ENCODE measurements around the gene NSD1.

- TF ChIP-seq CTCF (IDR thresholded peaks at IDR 0.05 in 4 of 5, conservative IDR thresholded peaks at IDR 0.05 in 1 of 5) (no peak), POLR2A (IDR thresholded peaks at IDR 0.05) (no peak)
These were observed 136.4 kb downstream of the NSD1 start for GRCh38 chr5:177269976-177270375.

Measured in gastrocnemius medialis (tissue), 4 donors.